Transverse colon (tissue), 3 donors: Measurements from ENCODE around the gene VPS11.

Experiments
- CTCF ChIP-seq, 5 experiments: fragments of 200-600 bp in 3 of 5; fragments of 450-650 bp in 2 of 5; sonication (generic) in 3 of 5; IDR thresholded peaks; 1 replicate in 2 of 5; 2 replicates in 3 of 5; pipeline ENCODE4 v1.5.1; 2016 to 2017; ENCODE audit warnings: antibody characterized with exemption in 5 of 5, inconsistent platforms in 3 of 5, mild to moderate bottlenecking in 2 of 5, moderate library complexity in 1 of 5
- POLR2A ChIP-seq: fragments of 450-650 bp; IDR thresholded peaks from one replicate; pipeline ENCODE4 v1.6.1; 2016; ENCODE audit warnings: antibody characterized with exemption, mild to moderate bottlenecking, moderate library complexity

- no peak for TF ChIP-seq POLR2A
- no peak for TF ChIP-seq CTCF (IDR thresholded peaks at IDR 0.05)
These were observed 43.8 kb downstream of the VPS11 start for GRCh38 chr11:119111361-119111925.
